HepG2 (cell line): ENCODE results near the gene RIPOR1. TPM values are rescaled to one million over a fixed set of nuclear protein-coding genes. Genes with fewer than 3 reads are reported as not detected.

Experiments
- ADNP ChIP-seq: sonication (generic); formaldehyde crosslinking; IDR thresholded peaks from 2 replicates; pipeline ENCODE4 v1.4.0; 2020; ENCODE audit warnings: missing genetic modification reagents
- BRCA1 ChIP-seq: sonication (generic); formaldehyde crosslinking; IDR thresholded peaks from 2 replicates; pipeline ENCODE4 v1.4.0; 2020; ENCODE audit warnings: missing genetic modification reagents
- DRAP1 ChIP-seq: IDR thresholded peaks from 2 replicates; pipeline ENCODE4 v1.6.1; 2016; ENCODE audit warnings: missing genetic modification reagents, missing compliant biosample characterization
- FOXK1 ChIP-seq: sonication (generic); formaldehyde crosslinking; IDR thresholded peaks from 2 replicates; pipeline ENCODE4 v1.4.0; 2020; ENCODE audit warnings: low read depth, missing genetic modification reagents, borderline replicate concordance
- MIXL1 ChIP-seq: IDR thresholded peaks from 2 replicates; pipeline ENCODE4 v1.6.1; 2016
- MTF1 ChIP-seq: sonication (generic); formaldehyde crosslinking; IDR thresholded peaks from 2 replicates; pipeline ENCODE4 v1.5.0; 2020; ENCODE audit warnings: missing genetic modification reagents
- PITX1 ChIP-seq: sonication (generic); formaldehyde crosslinking; IDR thresholded peaks from 2 replicates; pipeline ENCODE4 v1.5.1; 2020; ENCODE audit warnings: mild to moderate bottlenecking, missing genetic modification reagents
- PRPF4 ChIP-seq: fragments of 200-400 bp; formaldehyde crosslinking; IDR thresholded peaks from 2 replicates; pipeline ENCODE4 v1.6.1; 2016; ENCODE audit warnings: low read length, low read depth; ENCODE audit not compliant: poor library complexity, severe bottlenecking
- SMAD3 ChIP-seq: sonication (generic); formaldehyde crosslinking; IDR thresholded peaks from 2 replicates; pipeline ENCODE4 v1.4.0; 2020; ENCODE audit warnings: missing genetic modification reagents
- ZBTB2 ChIP-seq: sonication (generic); formaldehyde crosslinking; IDR thresholded peaks from 2 replicates; pipeline ENCODE4 v1.8.0; 2022; ENCODE audit warnings: low read depth, missing genetic modification reagents
- ZBTB38 ChIP-seq: sonication (generic); formaldehyde crosslinking; IDR thresholded peaks from 2 replicates; pipeline ENCODE4 v1.5.1; 2020; ENCODE audit warnings: mild to moderate bottlenecking, missing genetic modification reagents
- ZFP36L1 ChIP-seq: sonication (generic); formaldehyde crosslinking; IDR thresholded peaks from 2 replicates; pipeline ENCODE4 v1.8.0; 2022; ENCODE audit warnings: mild to moderate bottlenecking, missing genetic modification reagents, moderate library complexity
- ZNF18 ChIP-seq: sonication (generic); formaldehyde crosslinking; IDR thresholded peaks from 2 replicates; pipeline ENCODE4 v1.8.0; 2022; ENCODE audit warnings: mild to moderate bottlenecking, missing genetic modification reagents; ENCODE audit not compliant: insufficient replicate concordance
- ZNF441 ChIP-seq: sonication (generic); formaldehyde crosslinking; IDR thresholded peaks from 2 replicates; pipeline ENCODE4 v1.7.0; 2021; ENCODE audit warnings: missing genetic modification reagents, borderline replicate concordance
- ZNF761 ChIP-seq: sonication (generic); formaldehyde crosslinking; conservative IDR thresholded peaks from 2 replicates; pipeline ENCODE4 v1.4.0; 2020; ENCODE audit warnings: mild to moderate bottlenecking, missing genetic modification reagents
- ZNF790 ChIP-seq: sonication (generic); formaldehyde crosslinking; IDR thresholded peaks from 2 replicates; pipeline ENCODE4 v1.8.0; 2022; ENCODE audit warnings: missing genetic modification reagents, mild to moderate bottlenecking, borderline replicate concordance
- polyA plus RNA-seq, 8 experiments: library from polyadenylated mRNA; depleted of rRNA in 3 of 8; stranded (reverse) in 7 of 8; unstranded in 1 of 8; fragments of >200 nt; fragmentation: Illumina TruSeq in 4 of 8; extraction: Trizol in 4 of 8; gene quantifications; 2 replicates each; pipeline versions ENCODE4 v1.2.1 to v1.2.3, GENCODE V29; 2011 to 2016; ENCODE audit warnings: low read depth in 4 of 8, missing spikeins in 1 of 8, mixed read lengths in 1 of 8; ENCODE audit not compliant: insufficient read depth in 1 of 8
- total RNA-seq, 5 experiments: library from RNA; depleted of rRNA; stranded (reverse); fragments of >200 nt; fragmentation: Illumina TruSeq; extraction: Trizol; gene quantifications; 2 replicates each; pipeline ENCODE4 v1.2.3, GENCODE V29; 2016; ENCODE audit warnings: low read depth in 1 of 5
- TF ChIP-seq, protein P1 (sequence below): sonication (generic); formaldehyde crosslinking; IDR thresholded peaks from 2 replicates; pipeline ENCODE4 v1.4.0; 2020; ENCODE audit warnings: missing genetic modification reagents; ENCODE audit errors: not compliant biosample characterization
- TF ChIP-seq, protein P2 (sequence below): sonication (generic); formaldehyde crosslinking; IDR thresholded peaks from 2 replicates; pipeline ENCODE4 v1.5.0; 2020; ENCODE audit warnings: missing genetic modification reagents
- TF ChIP-seq, protein P3 (sequence below), 2 experiments: sonication (generic) in 1 of 2; formaldehyde crosslinking in 1 of 2; IDR thresholded peaks; 2 replicates each; pipeline versions ENCODE4 v1.4.0 to v1.6.1; 2018 to 2020; ENCODE audit warnings: missing genetic modification reagents in 2 of 2, borderline replicate concordance in 1 of 2, low read depth in 1 of 2, mild to moderate bottlenecking in 1 of 2, missing biosample characterization in 1 of 2

The RIPOR1 gene
- total and polyA plus RNA-seq, 2 of the 13 experiments (the other 11 are each of a cell fraction or from before 2014, with no cell fraction given): 4.6 to 8.1 TPM

GRCh38 chr16:67563708-67564468 is 35.3 kb downstream of the RIPOR1 start (continued):
- TF ChIP-seq ADNP (CRISPR knock-in tag): no peak
- TF ChIP-seq ZNF18: no peak
- TF ChIP-seq ZNF790 (CRISPR knock-in tag): no peak
- TF ChIP-seq PRPF4: no peak
- TF ChIP-seq, protein P1, sequence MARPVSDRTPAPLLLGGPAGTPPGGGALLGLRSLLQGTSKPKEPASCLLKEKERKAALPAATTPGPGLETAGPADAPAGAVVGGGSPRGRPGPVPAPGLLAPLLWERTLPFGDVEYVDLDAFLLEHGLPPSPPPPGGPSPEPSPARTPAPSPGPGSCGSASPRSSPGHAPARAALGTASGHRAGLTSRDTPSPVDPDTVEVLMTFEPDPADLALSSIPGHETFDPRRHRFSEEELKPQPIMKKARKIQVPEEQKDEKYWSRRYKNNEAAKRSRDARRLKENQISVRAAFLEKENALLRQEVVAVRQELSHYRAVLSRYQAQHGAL (CRISPR knock-in tag): peak; percentile 47
- TF ChIP-seq ZBTB38 (CRISPR knock-in tag): no peak
- 0 out of 2 replicates have a peak, but pooled peaks have one; percentile 38 for TF ChIP-seq ZFP36L1 (CRISPR knock-in tag)
- TF ChIP-seq, protein P2, sequence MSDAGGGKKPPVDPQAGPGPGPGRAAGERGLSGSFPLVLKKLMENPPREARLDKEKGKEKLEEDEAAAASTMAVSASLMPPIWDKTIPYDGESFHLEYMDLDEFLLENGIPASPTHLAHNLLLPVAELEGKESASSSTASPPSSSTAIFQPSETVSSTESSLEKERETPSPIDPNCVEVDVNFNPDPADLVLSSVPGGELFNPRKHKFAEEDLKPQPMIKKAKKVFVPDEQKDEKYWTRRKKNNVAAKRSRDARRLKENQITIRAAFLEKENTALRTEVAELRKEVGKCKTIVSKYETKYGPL: no peak
- TF ChIP-seq, protein P3, sequence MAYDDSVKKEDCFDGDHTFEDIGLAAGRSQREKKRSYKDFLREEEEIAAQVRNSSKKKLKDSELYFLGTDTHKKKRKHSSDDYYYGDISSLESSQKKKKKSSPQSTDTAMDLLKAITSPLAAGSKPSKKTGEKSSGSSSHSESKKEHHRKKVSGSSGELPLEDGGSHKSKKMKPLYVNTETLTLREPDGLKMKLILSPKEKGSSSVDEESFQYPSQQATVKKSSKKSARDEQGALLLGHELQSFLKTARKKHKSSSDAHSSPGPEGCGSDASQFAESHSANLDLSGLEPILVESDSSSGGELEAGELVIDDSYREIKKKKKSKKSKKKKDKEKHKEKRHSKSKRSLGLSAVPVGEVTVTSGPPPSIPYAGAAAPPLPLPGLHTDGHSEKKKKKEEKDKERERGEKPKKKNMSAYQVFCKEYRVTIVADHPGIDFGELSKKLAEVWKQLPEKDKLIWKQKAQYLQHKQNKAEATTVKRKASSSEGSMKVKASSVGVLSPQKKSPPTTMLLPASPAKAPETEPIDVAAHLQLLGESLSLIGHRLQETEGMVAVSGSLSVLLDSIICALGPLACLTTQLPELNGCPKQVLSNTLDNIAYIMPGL (CRISPR knock-in tag; IDR thresholded peaks at IDR 0.05; ENCODE audit: borderline replicate concordance in 1 of 2, low read depth in 1 of 2): peak in 1 of 2 experiments; percentile 14; a peak in 1 of 4 replicates
- 0 out of 2 replicates have a peak, but pooled peaks have one; percentile 40 for TF ChIP-seq ZBTB2 (CRISPR knock-in tag)
- TF ChIP-seq MIXL1 (CRISPR knock-in tag): peak; percentile 12; the same call in 1 of the 2 replicates
- peak; percentile 30; the same call in 1 of the 2 replicates for TF ChIP-seq SMAD3
- 0 out of 2 replicates have a peak, but pooled peaks have one; percentile 10 for TF ChIP-seq FOXK1 (CRISPR knock-in tag)
- TF ChIP-seq MTF1 (CRISPR knock-in tag): no peak
- no peak for TF ChIP-seq PITX1 (CRISPR knock-in tag)
- TF ChIP-seq DRAP1 (CRISPR knock-in tag): 0 out of 2 replicates have a peak, but pooled peaks have one; percentile 20
- TF ChIP-seq ZNF761 (CRISPR knock-in tag): no peak
- TF ChIP-seq BRCA1 (CRISPR knock-in tag): no peak
- TF ChIP-seq ZNF441 (CRISPR knock-in tag): 0 out of 2 replicates have a peak, but pooled peaks have one; percentile 4
